ENCODE results near the gene GOLGA6A. TPM values are rescaled to one million over a fixed set of nuclear protein-coding genes. Genes with fewer than 3 reads are reported as not detected.
"Not testable (repeated sequence)": the region's sequence is repeated elsewhere in the genome, so short reads cannot be mapped to it uniquely, and the experiment has no call there.

The GOLGA6A gene
- total and polyA plus RNA-seq, 2 donors (not counting 1 experiment from before 2014, with no cell fraction given), result 0.31 to 1.0 TPM

- Histone ChIP-seq H2AFZ (ENCODE audit: insufficient read depth, low read depth, low read length, poor library complexity, severe bottlenecking) (no peak overlapping the region), H3K4me1 (ENCODE audit: control insufficient read depth in 2 of 2, insufficient read depth in 2 of 2, low read length in 2 of 2) (peaks cover 44 to 46% of the 10 kb centered on the region in 2 donors), H3K79me2 (ENCODE audit: control insufficient read depth, insufficient read depth, low read length) (no peaks in the 10 kb centered on the region), H3K27me3 (replicated peaks in 1 of 4; ENCODE audit: control extremely low read depth in 1 of 4, control insufficient read depth in 3 of 4, insufficient read depth in 4 of 4, low read length in 3 of 4) (no peaks in the 10 kb centered on the region), H3K9me3 (ENCODE audit: control extremely low read depth in 1 of 3, control insufficient read depth in 2 of 3, insufficient read depth in 1 of 3, low read length in 2 of 3) (peaks cover 0 to 6% (median 0%) of the 10 kb centered on the region in 3 donors), H3K4me2 (replicated peaks; ENCODE audit: low read depth, low read length, poor library complexity, severe bottlenecking) (no peak overlapping the region), H3K36me3 (replicated peaks in 1 of 2; ENCODE audit: control extremely low read depth in 1 of 2, control insufficient read depth in 1 of 2, extremely low read depth in 1 of 2, insufficient read depth in 2 of 2, low read length in 1 of 2) (no peaks in the 10 kb centered on the region), H3K27ac (ENCODE audit: low read length in 2 of 2) (no peak overlapping the region), H3K9ac (ENCODE audit: low read length) (no peak overlapping the region), H4K20me1 (ENCODE audit: control insufficient read depth, insufficient read depth, low read length, poor library complexity, severe bottlenecking) (no peaks in the 10 kb centered on the region), H3K4me3 (ENCODE audit: control extremely low read depth in 1 of 5, extremely low read depth in 1 of 5, insufficient read depth in 1 of 5, low read depth in 2 of 5, low read length in 4 of 5) (no peak overlapping the region)
- H3K4me3 Mint-ChIP-seq, result no peak overlapping the region
- H3K27me3 Mint-ChIP-seq, result no peaks in the 10 kb centered on the region
- ATAC-seq (ENCODE audit: low read depth) (no peak), DNase-seq (no peak)
- H3K9me3 Mint-ChIP-seq (ENCODE audit: insufficient read depth), result peaks cover 3% of the 10 kb centered on the region
- 82% methylated on average over 4 of the region's 6 CpGs for WGBS (ENCODE audit: insufficient coverage)
- intact Hi-C loops (cut with micrococcal nuclease), result no loop called here
- H3K4me1 Mint-ChIP-seq, result peaks cover 39% of the 10 kb centered on the region
- ChIA-PET CTCF (interaction anchor here (0.7 kb wide), 1 partner anchor 192 kb away, joined by 3 read pairs; no protein-coding TSS in a partner anchor), POLR2A (no interaction called here)
- TF ChIP-seq EZH2 (IDR thresholded peaks at IDR 0.05; ENCODE audit: borderline replicate concordance, insufficient read depth, low read depth, low read length, poor library complexity, severe bottlenecking), result no peak
- TF ChIP-seq CTCF (IDR thresholded peaks at IDR 0.05), result no peak
- no peak overlapping the region for H3K27ac Mint-ChIP-seq
Observed at GRCh38 chr15:74120426-74120825, 38.1 kb upstream of the GOLGA6A start.

GRCh38 chr15:74109713-74110112 lies 27.4 kb upstream of the GOLGA6A start:
- H3K27ac ChIP-seq (ENCODE audit: low read length in 2 of 2), result no peak overlapping the region
- no peak overlapping the region for H3K27ac Mint-ChIP-seq
- H3K4me2 ChIP-seq (replicated peaks; ENCODE audit: low read depth, low read length, poor library complexity, severe bottlenecking), result no peak overlapping the region
- no peaks in the 10 kb centered on the region for H3K4me1 ChIP-seq (ENCODE audit: control insufficient read depth in 2 of 2, insufficient read depth in 2 of 2, low read length in 2 of 2)
- no peak overlapping the region for H3K4me3 Mint-ChIP-seq
- no peak for TF ChIP-seq EZH2 (IDR thresholded peaks at IDR 0.05; ENCODE audit: borderline replicate concordance, insufficient read depth, low read depth, low read length, poor library complexity, severe bottlenecking)
- TF ChIP-seq CTCF (IDR thresholded peaks at IDR 0.05), result no peak
- CTCF ChIA-PET, result no interaction called here
- no peaks in the 10 kb centered on the region for H4K20me1 ChIP-seq (ENCODE audit: control insufficient read depth, insufficient read depth, low read length, poor library complexity, severe bottlenecking)
- no peak for ATAC-seq (ENCODE audit: low read depth)
- WGBS (ENCODE audit: insufficient coverage), result 100% methylated on average over 2 of the region's 7 CpGs
- H3K27me3 Mint-ChIP-seq, result peaks cover 13% of the 10 kb centered on the region
- no peaks in the 10 kb centered on the region for H3K4me1 Mint-ChIP-seq
- H3K79me2 ChIP-seq (ENCODE audit: control insufficient read depth, insufficient read depth, low read length), result no peaks in the 10 kb centered on the region
- no peaks in the 10 kb centered on the region for H3K36me3 ChIP-seq (replicated peaks in 1 of 2; ENCODE audit: control extremely low read depth in 1 of 2, control insufficient read depth in 1 of 2, extremely low read depth in 1 of 2, insufficient read depth in 2 of 2, low read length in 1 of 2)
- no peak overlapping the region for H2AFZ ChIP-seq (ENCODE audit: insufficient read depth, low read depth, low read length, poor library complexity, severe bottlenecking)
- H3K4me3 ChIP-seq (ENCODE audit: control extremely low read depth in 1 of 5, extremely low read depth in 1 of 5, insufficient read depth in 1 of 5, low read depth in 2 of 5, low read length in 4 of 5), result no peak overlapping the region
- H3K27me3 ChIP-seq (replicated peaks in 1 of 4; ENCODE audit: control extremely low read depth in 1 of 4, control insufficient read depth in 3 of 4, insufficient read depth in 4 of 4, low read length in 3 of 4), result no peaks in the 10 kb centered on the region
- H3K9ac ChIP-seq (ENCODE audit: low read length), result no peak overlapping the region
- DNase-seq, result no peak
- intact Hi-C loops (cut with micrococcal nuclease), result no loop called here
- POLR2A ChIA-PET, result no interaction called here
- no peaks in the 10 kb centered on the region for H3K9me3 ChIP-seq (ENCODE audit: control extremely low read depth in 1 of 3, control insufficient read depth in 2 of 3, insufficient read depth in 1 of 3, low read length in 2 of 3)
- H3K9me3 Mint-ChIP-seq (ENCODE audit: insufficient read depth), result no peaks in the 10 kb centered on the region

- intact Hi-C loops (cut with micrococcal nuclease); CTCF ChIA-PET; POLR2A ChIA-PET: not testable (repeated sequence)
Observed at GRCh38 chr15:74108611-74109010, 26.3 kb upstream of the GOLGA6A start.

More at GRCh38 chr15:74108611-74109010, 26.3 kb upstream of the GOLGA6A start:
- H3K4me3 Mint-ChIP-seq; H3K9me3 Mint-ChIP-seq (ENCODE audit: insufficient read depth); H3K27me3 ChIP-seq (replicated peaks in 1 of 4; ENCODE audit: control extremely low read depth in 1 of 4, control insufficient read depth in 3 of 4, insufficient read depth in 4 of 4, low read length in 3 of 4); H3K4me1 Mint-ChIP-seq; H3K79me2 ChIP-seq (ENCODE audit: control insufficient read depth, insufficient read depth, low read length); H2AFZ ChIP-seq (ENCODE audit: insufficient read depth, low read depth, low read length, poor library complexity, severe bottlenecking); H4K20me1 ChIP-seq (ENCODE audit: control insufficient read depth, insufficient read depth, low read length, poor library complexity, severe bottlenecking); H3K9ac ChIP-seq (ENCODE audit: low read length); H3K4me1 ChIP-seq (ENCODE audit: control insufficient read depth in 2 of 2, insufficient read depth in 2 of 2, low read length in 2 of 2); H3K4me2 ChIP-seq (replicated peaks; ENCODE audit: low read depth, low read length, poor library complexity, severe bottlenecking); DNase-seq; H3K27ac ChIP-seq (ENCODE audit: low read length in 2 of 2); H3K27ac Mint-ChIP-seq; H3K4me3 ChIP-seq (ENCODE audit: control extremely low read depth in 1 of 5, extremely low read depth in 1 of 5, insufficient read depth in 1 of 5, low read depth in 2 of 5, low read length in 4 of 5); ATAC-seq (ENCODE audit: low read depth); H3K9me3 ChIP-seq (ENCODE audit: control extremely low read depth in 1 of 3, control insufficient read depth in 2 of 3, insufficient read depth in 1 of 3, low read length in 2 of 3); H3K36me3 ChIP-seq (replicated peaks in 1 of 2; ENCODE audit: control extremely low read depth in 1 of 2, control insufficient read depth in 1 of 2, extremely low read depth in 1 of 2, insufficient read depth in 2 of 2, low read length in 1 of 2): not testable (repeated sequence)
- H3K27me3 Mint-ChIP-seq, result peaks cover 13% of the 10 kb centered on the region
- WGBS (ENCODE audit: insufficient coverage), result 100% methylated on average over 1 of the region's 6 CpGs

Measured in B cell (primary cell).